RPMI8226 (cell line): ENCODE data around the gene UBE2S.

Experiments
- DNase-seq: peaks from one replicate; pipeline ENCODE4 v3.0.0-alpha.2; 2015

UBE2S gene

DNA sequence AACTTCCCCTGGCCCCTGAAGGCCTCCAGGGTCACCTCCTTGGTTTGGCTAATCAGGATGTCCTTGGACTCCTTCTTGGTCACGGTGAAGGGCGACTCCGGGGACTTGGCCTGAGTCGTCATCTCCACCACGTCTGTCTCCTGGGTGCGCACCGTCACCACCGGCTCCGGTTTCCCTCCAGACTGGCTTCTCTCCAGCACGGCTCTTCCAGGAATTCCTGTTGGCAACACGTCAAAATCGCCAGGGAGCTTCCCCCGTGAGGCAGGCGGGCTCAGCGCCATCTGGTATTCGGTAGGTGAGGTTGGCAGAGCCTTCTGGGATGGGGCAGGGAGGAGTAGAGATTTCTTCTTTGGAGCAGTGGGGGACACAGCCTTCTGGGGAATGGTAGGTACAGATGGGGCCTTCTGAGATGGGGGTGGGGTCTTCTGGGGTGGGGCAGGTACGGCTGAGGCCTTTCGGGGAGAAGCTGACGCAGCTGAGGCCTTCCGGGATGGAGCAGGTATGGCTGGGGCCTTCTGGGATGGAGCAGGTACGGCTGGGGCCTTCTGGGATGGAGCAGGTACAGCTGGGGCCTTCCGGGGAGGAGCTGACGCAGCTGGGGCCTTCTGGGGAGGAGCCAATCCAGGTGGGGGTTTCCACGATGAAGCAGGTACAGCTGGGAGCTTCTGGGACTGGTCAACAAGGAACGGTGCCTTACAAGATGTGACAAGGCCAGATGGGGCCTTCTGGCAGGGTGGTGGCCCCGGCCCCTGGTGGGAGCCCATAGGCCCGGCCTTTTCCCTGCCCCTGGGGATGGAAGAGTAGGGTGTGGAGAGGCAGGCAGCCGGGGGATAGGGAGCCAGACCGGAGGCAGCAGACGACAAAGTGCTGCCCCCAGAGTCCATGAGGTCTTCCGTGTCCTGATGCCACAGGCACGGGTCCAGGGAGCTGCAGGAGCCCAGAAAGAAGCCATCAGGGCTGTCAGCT is 48.4 kb downstream of the UBE2S start:
- peak; percentile 42 for DNase-seq

DNA sequence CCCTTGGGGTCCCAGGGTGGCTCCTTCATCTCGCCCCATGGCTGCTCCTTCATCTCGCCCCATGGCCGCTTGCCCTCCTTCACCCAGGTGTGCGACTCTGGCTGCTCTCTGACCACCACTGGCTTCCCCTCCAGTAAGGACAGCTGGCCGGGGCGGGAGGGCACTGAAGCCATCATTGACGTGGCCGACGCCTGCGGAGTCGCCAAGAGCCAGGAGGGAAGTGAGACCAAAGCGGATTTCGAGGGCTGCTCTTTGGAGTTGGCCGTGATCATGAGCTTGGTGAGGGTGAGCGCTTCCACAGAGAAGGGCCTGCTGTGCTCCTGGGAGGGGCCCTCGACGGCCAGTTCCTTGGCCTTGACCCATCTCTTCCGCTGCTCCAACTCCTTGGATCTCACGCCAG is 49.1 kb downstream of the UBE2S start:
- no peak for DNase-seq

- DNase-seq, result no peak
Observed at GRCh38 chr19:55355213-55355821, 52.3 kb downstream of the UBE2S start.

DNA sequence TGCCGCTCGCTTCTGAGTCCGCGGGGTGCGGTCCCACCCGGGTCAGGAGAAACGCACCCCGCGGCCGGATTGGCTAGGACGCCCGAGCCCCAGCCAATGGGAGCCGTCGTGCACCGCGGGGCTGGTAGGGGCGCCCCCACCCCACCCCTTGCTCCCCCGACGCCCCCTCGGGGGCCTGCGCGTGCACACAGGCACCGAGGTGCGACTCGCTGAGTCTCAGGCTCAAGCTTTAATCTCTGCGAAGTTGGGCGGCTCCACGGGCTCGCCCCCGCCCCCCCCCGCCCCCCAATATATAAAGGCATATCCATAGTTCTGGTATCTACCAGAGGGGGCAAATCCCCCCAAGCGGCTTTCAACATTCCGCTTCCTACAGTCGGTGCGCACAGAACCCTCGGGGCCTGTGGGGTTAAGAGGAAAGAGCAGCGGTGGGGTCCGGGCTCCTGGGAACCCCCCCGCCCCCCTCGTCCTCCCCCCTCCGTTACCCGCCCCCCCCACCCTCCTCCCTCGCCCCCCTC is 52.8 kb downstream of the UBE2S start, which contains the start of gene COX6B2:
Gene COX6B2, minus strand, starts transcription at position 22 of the 515 bp plus-strand sequence. CDS start 198 bp downstream, outside the sequence.
- DNase-seq, result no peak

DNA sequence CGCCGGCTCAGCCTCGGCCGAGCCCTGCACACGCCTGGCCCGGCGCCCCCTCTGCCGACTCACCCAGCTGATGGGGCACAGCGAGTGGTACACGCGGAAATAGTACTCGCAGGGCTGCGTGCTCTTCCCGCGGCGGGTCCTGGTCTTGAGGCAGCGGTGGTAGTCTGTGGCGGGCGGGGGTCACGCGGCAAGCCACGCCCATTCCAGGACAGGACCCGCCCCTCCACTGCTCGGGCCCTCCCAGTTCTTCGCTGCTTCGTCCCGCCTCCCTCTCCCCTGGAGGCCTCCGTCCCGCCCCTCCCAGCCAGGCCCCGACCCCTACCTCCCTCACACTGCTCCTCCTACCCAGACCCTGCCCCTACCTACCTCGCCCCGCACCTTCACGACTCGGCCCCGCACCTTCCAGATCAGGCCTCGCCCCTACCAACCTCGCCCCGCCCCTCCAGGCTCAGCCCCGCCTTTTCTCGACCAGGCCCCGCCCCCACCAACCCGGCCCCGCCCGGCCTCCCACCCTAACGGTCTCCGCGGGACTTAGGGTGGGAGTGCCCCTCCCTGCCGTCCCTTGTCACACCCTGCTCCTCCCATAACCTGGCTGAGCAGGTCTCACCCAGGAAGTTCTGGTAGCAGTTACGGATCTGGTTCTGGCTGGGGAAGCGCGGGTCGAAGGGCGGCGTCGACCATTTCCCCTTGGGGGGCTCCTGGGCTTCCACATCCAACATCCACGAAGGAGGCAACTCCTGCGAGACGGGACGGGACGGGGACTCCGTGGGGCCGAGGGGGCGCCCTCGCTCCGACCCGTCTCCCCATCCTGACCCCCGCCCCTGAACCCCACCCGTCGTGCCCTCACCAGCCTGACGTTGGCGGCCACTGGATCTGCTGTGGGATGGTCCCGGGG is 53.5 kb downstream of the UBE2S start:
- DNase-seq, result peak; percentile 77

GRCh38 chr19:55353356-55353802 is 54.2 kb downstream of the UBE2S start:
- no peak for DNase-seq

- no peak for DNase-seq
Observed at GRCh38 chr19:55352549-55353145, 54.9 kb downstream of the UBE2S start.

GRCh38 chr19:55352040-55352439 is 55.5 kb downstream of the UBE2S start:
- DNase-seq, result no peak

DNA sequence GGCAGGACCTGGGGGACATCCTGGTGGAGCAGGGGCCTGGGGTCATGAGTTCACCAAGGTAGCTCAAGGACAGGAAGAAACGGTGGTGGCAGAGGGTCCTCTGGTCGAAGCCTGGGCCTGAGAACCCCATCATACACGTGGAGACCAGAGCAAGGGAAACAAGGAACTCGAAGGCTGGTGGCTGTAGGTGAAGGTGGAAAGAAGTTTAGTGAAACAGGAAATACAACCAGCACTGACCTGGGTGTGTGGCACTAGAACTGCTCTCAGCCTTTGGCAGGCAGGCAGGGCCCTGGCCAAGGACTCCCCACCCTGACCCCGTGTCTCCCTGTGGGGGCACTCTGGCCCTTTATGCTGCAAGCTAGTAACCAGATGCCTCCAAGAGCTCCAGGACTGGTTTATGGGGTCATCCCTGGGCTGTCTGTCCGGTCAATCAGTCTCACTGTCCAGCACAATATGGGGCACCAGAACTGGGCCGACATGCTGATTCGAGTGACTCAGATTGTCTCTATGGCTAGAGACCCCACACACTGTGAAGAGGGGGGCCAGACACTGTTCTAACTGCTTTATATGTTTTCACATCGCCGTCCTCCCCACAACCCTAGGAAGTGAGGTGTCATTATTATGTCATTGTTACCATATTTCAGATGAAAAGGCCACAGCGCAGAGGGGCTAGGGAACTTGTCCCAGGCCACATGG is 56.8 kb downstream of the UBE2S start:
- DNase-seq, result no peak
